HG02870 (cell line): ENCODE measurements around the gene CCDC122.

Experiments
- ATAC-seq: cut with Tn5 transposase; IDR thresholded peaks from one replicate; pipeline ENCODE4 v1.9.1; 2021; ENCODE audit warnings: mild to moderate bottlenecking, moderate library complexity; ENCODE audit not compliant: unreplicated experiment

Gene CCDC122

GRCh38 chr13:43878892-43879754, at the start of gene CCDC122:
TSS of gene CCDC122 (minus strand) at chr13:43879740. CDS start at chr13:43869376, 10,364 bp downstream.
- ATAC-seq: peak; percentile 64

DNA sequence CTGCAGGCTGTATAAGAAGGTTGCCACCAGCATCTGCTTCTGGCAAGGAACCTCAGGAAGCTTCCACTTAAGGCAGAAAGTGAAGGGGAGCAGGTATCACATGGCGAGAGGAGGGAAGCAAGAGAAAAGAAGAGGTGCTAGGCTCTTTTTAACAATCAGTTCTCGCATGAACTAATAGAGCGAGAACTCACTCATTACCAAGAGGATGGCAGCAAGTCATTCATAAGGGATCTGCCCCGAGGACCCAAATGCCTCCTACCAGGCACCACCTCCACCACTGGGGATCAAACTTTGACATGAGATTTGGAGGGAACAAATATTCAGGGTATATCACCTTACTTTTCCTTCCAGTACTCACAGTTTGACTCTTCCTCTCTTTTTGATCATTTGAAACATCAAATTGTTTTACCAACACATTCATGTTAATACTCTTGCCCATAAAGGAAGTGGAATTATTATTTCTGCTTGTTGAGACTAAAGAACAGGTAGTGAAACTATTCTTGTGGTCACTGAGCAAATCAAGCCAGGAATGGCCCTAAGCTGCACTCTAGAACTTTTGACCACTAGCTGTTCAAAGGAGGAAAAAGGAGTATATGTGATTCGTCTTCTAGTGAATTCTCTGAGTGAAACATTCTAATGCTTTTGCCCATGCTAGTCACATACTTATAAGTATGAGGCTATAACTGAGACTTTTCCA, 45.2 kb upstream of the CCDC122 start:
- ATAC-seq: peak; percentile 96

GRCh38 chr13:43920965-43921674, 41.6 kb upstream of the CCDC122 start:
- no peak for ATAC-seq

DNA sequence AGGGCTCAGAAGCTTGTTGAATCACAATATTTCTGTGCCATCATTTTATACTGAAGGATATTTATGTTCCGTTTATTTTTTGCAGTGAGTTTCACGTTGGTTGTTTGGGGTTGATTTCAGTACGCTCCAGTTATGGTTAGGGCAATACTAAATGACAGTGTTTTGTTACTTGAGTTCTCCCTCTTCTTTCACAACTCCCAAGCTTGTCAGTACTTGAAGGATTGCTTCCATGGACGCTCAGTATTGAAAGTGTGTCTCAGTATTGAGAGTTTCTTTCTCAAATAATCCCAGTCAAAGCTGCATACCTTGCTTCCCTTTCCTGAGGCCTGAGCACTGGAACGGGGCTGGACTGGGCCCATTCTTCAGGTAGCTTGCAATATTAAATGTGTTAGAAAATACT, 39.1 kb upstream of the CCDC122 start:
- no peak for ATAC-seq

- no peak for ATAC-seq
Observed at GRCh38 chr13:43916828-43917227, 37.3 kb upstream of the CCDC122 start.

- ATAC-seq: no peak
Observed at GRCh38 chr13:43915451-43915850, 35.9 kb upstream of the CCDC122 start.

GRCh38 chr13:43911871-43912270, 32.3 kb upstream of the CCDC122 start:
- ATAC-seq: no peak

- no peak for ATAC-seq
Observed at GRCh38 chr13:43911278-43911677, 31.7 kb upstream of the CCDC122 start.

- no peak for ATAC-seq
Observed at GRCh38 chr13:43910856-43911255, 31.3 kb upstream of the CCDC122 start.

- no peak for ATAC-seq
Observed at GRCh38 chr13:43908156-43909126, 28.9 kb upstream of the CCDC122 start.

GRCh38 chr13:43905435-43906031, 26.0 kb upstream of the CCDC122 start:
- no peak for ATAC-seq

- no peak for ATAC-seq
Observed at GRCh38 chr13:43895940-43896339, 16.4 kb upstream of the CCDC122 start.

DNA sequence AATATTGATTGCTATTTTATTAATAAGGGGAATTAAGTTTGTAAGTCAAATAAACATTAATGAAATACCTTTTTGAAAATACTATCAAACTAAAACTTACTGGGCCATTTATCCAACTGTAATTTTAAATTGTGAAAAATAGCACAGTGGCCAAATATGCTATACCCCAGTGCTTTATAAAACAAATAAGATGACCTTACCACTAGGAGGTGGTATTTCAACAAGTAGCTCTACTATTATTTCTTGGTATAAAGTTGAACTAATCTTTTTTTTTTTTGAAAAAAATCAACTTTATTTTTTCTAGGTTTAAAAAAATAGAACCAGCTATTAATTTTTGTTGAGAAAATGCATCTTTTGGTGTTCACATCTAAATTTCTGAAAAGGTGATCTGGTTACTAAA, 14.9 kb upstream of the CCDC122 start:
- ATAC-seq: no peak

GRCh38 chr13:43884222-43884621, 4.7 kb upstream of the CCDC122 start:
- no peak for ATAC-seq

DNA sequence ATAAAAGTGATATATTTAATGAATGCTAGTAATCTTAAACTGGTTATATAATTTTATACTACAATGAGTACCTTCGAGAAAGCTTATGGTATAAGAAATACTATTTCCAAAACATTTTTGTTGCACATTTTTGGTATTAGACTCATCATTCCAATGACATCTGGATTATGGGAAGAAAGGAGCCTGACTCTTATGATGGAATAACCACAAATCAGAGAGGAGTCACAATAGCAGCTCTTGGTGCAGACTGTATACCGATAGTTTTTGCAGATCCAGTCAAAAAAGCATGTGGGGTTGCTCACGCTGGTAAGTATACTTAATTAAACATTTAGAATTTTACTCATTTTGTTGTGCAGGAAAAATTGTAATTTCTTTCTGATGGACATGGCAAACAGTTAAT, 4.1 kb upstream of the CCDC122 start:
- no peak for ATAC-seq

GRCh38 chr13:43881580-43881979, 2.0 kb upstream of the CCDC122 start:
- no peak for ATAC-seq

DNA sequence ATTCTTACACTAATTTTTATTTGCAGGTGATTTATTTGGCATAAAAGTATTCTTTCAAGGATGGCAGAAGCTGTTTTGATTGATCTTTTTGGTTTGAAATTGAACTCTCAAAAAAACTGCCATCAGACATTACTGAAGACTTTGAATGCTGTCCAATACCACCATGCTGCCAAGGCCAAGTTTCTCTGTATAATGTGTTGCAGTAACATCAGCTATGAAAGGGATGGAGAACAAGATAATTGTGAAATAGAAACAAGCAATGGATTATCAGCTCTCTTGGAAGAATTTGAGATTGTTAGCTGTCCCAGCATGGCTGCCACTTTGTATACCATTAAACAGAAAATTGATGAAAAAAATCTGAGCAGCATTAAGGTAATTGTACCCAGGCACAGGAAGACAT, 1.4 kb upstream of the CCDC122 start:
- no peak for ATAC-seq

GRCh38 chr13:43880214-43880855, 795 bp upstream of the CCDC122 start:
- ATAC-seq: no peak

- peak; percentile 33 for ATAC-seq
Observed at GRCh38 chr13:43879755-43880181, 228 bp upstream of the CCDC122 start, which contains the start of gene LACC1. TSS of gene LACC1 (plus strand) at chr13:43879904. CDS start at chr13:43880986, 1,082 bp downstream.
